ENCODE results near the gene NSA2. TPM values are rescaled to one million over a fixed set of nuclear protein-coding genes. Genes with fewer than 3 reads are reported as not detected.
"Not testable (repeated sequence)": the region's sequence is repeated elsewhere in the genome, so short reads cannot be mapped to it uniquely, and the experiment has no call there.

NSA2 gene
- 21.0 TPM for total RNA-seq

DNA sequence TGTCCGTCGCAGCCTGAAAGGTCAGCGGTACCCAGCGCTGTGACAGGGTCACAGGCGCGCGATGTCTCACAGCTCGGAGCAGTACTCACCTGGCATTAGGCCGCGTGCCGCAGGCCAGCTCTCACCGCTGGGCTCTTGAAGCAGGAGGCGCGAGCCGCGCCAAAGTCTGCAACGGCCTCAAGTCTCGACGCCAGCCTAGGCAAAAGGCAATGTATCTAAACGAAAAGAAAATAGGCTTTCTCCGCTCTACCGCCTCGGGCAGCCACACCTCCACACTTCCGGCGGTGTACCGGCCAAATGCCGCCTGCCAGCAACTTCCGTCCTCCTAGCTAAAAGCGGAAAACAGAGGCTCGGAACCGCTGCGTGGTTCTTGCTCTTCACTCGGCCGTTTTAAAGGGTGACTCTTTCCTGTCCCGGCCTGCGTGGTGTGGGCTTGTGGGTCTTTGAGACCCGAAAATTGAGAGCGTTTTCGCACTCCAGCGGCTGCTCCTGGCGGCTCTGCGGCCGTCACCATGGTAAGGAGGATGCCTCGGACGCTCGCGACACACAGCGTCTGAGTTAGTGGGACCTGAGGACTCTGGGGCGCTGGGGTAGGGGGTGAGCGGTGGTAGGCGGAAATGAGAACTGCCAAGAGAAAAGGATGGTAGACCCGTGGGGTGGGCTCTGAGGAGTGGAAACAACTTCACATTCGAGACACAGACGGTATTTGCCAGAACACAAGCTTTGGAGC is at the start of gene NSA2, which contains the start of gene GFM2:
Gene NSA2 (plus strand): TSS at position 401 of the 730 bp plus-strand sequence. CDS start 112 bp downstream, at position 513.
Gene GFM2 (minus strand): TSS at position 269 of the 730 bp plus-strand sequence. CDS start 3,375 bp downstream, outside the sequence.
- ATAC-seq: peak; percentile 98
- DNase-seq (ENCODE audit: low spot score): peak; percentile 95

DNA sequence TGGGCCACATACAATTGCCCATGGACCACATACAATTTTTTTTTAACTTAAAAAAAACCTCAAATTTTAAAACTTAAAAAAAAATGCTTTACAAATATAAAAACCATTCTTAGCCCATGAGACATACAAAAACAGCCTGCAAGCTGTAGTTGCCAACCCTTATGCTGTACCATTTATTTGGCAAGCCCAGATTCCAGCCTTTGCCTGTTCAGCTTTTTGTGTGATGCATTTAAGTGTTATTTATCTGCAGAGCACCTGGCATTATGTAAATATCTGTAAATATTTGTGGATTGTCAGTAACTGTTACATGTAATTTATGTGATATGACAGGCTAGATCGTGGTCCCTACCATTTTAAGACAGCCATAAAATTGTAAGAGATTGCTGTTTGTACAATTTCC is 49.5 kb upstream of the NSA2 start:
- no peak for DNase-seq (ENCODE audit: low spot score)
- no peak for ATAC-seq

DNA sequence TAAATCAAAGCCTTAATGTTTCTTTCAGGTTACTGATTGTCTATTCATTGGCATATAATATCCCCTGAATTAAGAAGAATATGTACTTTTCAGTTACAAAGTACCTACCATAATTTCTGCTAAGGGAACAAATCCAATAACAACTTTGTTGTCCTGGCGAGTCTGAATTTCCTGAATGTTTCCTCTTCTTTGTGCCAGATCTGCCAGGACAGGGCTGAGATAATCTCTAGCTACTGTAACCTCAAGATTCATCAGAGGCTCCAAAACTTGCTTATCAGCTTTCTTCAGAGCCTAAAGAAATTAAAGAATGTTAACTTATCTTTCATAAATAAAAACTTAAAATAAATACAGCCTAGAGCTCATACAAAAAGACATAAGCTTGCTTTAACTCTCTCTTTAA is 44.8 kb upstream of the NSA2 start:
- ATAC-seq: no peak

DNA sequence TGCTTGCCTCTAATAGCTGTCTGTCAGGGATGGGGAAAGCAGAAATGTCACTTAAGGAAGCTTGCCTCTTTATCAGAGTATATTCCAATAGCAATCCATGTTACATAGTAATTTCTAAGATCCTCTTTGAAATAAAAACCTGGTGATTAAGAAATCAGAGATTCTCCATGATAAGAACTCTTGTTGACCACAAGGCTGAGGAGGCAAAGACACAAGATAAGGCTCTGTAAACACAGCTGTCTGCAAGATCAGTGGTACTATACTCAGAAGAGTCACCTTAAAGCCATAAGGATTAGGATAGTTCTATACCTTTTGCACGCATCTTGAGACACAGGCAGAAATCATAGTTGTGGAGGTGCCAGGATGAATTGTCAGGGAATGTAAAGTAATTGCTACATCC is 41.7 kb upstream of the NSA2 start:
- ATAC-seq (no peak), DNase-seq (ENCODE audit: low spot score) (no peak)

More for the DNA sequence above, 44.8 kb upstream of the NSA2 start:
- DNase-seq (ENCODE audit: low spot score): no peak

DNA sequence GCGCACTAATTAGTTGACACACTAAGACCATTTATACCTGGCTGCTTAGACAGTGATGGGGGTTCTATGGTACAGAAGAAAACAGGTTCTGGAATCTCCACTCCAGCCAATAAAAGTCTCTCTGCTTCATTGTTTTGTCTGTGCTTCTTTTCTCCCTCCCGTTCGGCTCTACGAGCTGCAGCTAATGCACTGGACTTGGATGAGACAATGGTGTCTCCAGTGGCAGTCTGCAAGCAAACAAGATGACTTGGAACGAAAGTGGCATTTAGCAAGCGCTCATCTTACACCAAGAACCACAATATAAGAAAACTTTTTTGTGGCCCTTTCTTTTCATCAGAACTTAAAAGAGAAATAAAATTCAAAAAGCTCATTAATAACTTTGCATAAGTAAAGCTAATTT is 30.3 kb upstream of the NSA2 start:
- DNase-seq (ENCODE audit: low spot score) (no peak), ATAC-seq (no peak)

DNA sequence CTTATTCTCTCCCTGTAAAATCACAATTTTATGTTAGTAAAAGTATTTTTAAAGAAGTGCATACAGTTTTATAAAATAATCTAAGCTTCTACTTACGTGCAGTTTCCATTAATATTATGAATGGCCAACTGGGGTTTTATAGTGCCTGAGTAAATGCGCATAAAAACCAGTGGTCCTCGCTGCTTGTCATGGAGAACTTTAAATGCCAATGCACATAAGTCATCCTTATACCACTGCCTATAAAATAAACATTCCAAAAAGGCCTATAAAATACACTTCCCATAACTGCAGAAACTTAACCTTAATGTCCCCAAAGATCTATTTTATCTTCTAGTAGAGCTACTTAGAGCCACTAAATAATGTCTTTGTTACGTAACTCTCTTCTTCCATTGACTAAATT is 28.6 kb upstream of the NSA2 start:
- no peak for ATAC-seq
- DNase-seq (ENCODE audit: low spot score): no peak

DNA sequence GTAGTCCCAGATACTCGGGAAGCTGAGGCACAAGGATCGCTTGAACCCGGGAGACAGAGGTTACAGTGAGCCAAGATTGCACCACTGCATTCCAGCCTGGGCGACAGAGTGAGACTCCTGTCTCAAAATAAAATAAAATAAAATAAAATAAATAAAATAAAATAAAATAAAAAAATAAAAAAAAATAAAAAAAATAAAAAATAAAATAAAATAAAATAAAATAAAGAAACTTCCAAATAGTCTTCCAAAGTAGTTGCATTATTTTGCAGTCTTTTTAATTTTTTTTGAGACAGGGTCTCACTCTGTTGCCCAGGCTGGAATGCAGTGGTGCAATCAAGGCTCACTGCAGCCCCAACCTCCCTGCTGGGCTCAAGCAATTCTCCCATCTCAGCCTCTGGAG is 18.3 kb upstream of the NSA2 start:
- DNase-seq (ENCODE audit: low spot score); ATAC-seq: not testable (repeated sequence)

DNA sequence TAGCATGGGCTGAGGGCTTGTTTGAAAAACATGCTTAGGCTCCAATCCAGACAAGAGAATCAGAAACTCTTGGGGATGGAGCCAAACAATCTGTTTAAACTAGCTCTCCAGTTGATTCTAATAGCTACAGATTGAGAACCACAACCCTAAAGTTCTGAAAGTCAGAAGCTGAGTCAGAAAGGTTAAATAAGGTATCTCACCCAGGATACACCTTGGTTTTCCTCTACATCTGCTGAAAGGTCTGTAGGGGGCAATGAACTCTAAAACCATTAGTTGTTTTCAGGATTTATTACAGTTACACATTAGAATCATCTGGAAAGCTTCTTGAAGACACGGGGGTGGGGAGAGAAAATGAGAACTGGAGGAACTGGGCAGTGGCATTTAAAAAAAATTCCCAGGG is 5.8 kb upstream of the NSA2 start:
- DNase-seq (ENCODE audit: low spot score) (no peak), ATAC-seq (peak; percentile 29)

DNA sequence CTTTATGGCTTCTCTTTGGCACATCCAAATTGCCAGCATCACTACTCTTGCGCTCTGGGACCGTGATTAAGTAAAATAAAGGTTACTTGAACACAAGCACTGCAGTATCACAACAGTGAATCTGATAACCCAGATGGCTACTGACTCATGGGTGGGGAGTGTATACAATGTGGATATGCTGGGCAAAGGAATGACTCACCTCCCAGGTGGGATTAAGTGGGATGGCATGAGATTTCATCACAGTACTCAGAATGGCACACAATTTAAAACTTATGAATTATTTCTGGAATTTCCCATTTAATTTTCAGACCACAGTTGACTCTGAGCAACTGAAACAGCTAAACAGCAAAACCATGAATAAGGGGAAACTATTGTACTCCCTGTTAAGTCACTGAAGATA is 4.5 kb upstream of the NSA2 start:
- no peak for DNase-seq (ENCODE audit: low spot score)
- ATAC-seq: no peak

DNA sequence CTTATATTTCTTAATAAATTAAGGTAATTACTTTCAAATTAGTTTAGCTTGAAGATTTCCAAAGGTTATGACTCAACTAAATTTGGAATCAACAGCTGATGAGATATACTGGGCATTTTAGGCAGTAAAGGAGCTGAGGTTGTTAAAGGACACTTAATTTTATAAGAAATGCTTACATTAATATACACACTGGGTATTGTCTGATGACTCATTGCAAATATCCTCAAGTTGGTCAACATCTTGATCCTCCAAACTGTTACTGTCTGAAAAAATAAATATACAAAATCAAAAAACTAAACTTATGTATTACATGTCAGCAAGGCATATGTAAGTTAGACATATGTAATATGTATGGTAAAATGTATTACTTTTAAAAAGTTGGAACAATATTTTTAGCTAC is 3.5 kb upstream of the NSA2 start:
- no peak for DNase-seq (ENCODE audit: low spot score)
- ATAC-seq: no peak

DNA sequence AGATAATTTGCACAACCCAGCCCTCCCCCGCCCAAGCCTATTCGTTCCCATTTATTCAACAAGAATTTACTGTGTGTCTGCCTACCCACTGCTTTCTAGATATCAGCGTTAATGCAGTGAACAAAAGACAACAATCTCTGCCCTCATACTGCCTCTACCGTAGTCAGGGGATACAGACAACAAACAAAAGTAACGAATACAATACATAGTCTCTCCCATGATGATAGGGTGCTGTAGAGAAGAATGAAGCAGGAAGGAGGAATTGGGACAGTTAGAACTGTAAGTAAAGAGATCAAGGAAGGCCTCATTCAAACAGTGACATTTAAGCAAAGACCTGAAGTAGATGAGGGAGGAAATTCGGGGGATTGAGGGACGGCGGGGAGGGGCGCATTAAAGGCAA is 1.8 kb upstream of the NSA2 start:
- DNase-seq (ENCODE audit: low spot score) (no peak), ATAC-seq (no peak)

DNA sequence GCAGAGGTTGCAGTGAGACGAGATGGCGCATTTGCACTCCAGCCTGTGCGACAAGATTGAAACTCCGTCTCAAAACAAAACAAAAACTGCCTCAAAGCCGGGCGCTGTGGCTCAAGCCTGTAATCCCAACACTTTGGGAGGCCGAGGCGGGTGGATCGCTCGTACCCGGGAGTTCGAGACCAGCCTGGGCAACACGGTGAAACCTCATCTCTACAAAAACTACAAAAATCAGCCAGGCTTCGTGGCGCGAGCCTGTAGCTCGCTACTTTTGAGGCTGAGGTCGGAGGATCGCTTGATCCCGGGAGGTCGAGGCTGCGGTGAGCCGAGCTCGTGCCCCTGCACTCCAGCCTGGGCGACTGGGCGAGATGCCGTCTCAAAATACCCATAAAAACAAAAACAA is 1.1 kb upstream of the NSA2 start:
- DNase-seq (ENCODE audit: low spot score) (no peak), ATAC-seq (no peak)

DNA sequence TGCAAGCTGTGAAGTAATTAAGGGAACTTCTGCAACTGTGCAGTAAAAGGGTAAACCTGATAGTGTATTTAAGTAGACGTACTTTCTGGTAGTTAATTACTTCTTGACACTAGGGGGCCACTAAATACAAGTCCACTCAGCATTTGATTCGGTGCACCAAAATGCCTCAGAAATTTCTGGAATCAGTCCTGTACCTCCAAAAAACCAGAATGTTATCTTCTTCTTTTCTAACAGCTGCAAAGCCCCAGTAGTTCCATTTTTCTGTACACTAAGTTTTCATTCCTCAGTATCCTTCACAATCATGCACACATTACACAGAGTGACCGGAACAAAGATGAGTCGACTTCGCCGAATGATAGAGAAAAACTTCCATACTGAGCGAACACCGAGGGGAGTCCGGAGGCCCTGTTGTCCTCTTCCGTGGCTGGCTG is 616 bp upstream of the NSA2 start:
- peak; percentile 72 for ATAC-seq
- DNase-seq (ENCODE audit: low spot score): no peak

DNA sequence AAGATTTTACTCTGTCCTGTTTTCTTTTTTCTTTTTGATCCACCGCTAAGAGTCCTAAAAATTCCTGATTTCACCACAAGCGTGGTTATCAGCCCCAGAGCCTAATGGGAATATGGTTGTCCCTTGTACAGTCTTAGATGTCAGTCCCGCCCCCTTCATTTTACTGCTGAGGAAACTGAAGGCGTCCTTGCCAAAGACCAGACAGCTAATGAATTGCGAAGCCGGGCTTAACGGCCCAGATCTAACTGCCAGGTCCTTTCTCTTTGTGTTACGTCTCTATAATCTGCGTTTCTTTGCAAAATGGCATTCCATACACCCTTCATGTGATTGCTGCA is 497 bp downstream of the NSA2 start:
- no peak for DNase-seq (ENCODE audit: low spot score)

DNA sequence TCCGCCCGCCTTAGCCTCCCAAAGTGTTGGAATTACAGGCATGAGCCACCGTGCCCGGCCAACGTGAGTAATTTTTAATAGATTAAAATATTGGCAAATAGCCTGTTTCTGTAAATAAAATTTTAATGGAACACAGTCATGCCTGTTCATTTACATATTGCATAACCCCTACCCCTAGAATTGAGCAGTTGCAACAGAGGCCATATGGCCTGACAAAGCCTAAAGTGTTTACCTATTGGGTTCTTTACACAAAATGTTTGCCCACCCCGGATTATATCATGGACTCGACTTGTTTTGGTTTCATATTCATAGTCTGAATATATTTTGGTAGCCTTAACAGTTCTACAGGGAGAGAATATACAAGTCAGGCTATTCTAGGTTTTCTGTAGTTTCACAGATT is 5.3 kb downstream of the NSA2 start:
- ATAC-seq: peak; percentile 81
- no peak for DNase-seq (ENCODE audit: low spot score)

More for the DNA sequence above, 497 bp downstream of the NSA2 start:
- ATAC-seq: peak; percentile 23

DNA sequence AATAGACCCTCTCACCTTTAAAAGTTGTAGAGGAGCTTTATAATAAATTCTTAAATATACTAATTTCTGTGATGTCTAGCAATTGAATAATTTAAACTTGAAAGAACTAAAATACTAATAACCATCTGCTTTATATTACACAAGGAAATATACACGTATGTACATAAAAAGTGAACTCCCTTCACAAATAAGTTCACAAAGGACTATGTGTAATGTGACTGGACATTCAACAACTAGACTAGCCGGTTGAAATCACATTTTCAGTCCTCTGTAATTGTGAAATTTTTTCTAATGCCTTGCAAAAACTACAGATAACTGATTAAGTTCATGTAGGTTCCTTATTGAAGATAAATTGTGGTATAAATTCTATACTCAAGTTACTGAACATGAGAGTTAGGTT is 11.6 kb downstream of the NSA2 start:
- DNase-seq (ENCODE audit: low spot score) (no peak), ATAC-seq (no peak)

DNA sequence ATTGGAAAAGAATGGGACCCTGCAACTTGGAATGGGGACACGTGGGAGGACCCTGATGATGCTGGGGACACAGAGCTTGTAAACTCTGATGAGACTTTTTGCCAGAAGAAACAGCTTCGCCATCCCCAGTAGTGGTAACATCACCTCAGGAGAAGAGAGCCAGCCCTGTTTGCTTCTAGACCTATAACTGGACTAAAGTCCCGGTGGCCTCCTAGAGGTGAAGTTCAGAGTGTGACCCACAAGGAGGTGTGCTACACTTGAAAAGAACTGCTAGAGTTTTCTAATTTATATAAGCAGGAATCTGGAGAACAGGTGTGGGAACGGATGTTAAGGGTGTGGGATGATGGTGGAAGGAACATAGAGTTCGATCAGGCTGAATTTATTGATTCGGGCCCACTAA is 19.8 kb downstream of the NSA2 start:
- ATAC-seq: no peak
- no peak for DNase-seq (ENCODE audit: low spot score)

DNA sequence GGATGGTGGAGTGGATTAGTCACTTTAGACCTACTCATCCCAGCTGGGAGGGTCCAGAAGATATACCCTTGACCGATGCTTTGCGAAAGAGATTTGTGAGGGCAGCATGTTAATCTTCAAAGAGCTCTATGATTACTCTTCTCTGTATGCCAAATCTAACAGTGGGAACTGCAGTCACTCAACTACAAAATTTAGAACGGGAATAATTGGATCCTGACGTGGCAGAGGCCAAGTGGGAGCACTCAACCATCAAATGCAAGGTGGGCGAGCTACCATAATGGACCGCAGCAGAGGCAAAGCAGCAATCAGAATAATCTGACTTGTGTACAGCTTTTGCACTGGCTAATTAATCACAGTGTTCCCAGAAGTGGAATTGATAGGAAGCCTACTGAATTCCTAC is 20.4 kb downstream of the NSA2 start:
- no peak for DNase-seq (ENCODE audit: low spot score)
- ATAC-seq: no peak

DNA sequence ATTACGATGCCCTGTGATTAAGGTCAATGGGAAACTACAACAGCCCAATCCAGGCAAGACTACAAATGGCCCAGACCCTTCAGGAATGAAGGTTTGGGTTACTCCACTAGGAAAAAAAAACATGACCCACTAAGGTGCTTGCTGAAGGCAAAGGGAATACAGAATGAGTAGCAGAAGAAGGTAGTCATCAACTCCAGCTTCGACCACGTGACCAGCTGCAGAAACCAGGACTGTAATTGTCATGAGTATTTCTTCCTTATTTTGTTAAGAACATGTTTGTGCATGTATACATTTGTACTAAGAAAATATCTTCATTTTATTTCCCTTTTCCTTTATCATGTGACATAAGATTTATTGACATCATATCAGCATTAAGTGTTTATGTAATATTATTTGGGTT is 24.6 kb downstream of the NSA2 start:
- ATAC-seq; DNase-seq (ENCODE audit: low spot score): not testable (repeated sequence)

DNA sequence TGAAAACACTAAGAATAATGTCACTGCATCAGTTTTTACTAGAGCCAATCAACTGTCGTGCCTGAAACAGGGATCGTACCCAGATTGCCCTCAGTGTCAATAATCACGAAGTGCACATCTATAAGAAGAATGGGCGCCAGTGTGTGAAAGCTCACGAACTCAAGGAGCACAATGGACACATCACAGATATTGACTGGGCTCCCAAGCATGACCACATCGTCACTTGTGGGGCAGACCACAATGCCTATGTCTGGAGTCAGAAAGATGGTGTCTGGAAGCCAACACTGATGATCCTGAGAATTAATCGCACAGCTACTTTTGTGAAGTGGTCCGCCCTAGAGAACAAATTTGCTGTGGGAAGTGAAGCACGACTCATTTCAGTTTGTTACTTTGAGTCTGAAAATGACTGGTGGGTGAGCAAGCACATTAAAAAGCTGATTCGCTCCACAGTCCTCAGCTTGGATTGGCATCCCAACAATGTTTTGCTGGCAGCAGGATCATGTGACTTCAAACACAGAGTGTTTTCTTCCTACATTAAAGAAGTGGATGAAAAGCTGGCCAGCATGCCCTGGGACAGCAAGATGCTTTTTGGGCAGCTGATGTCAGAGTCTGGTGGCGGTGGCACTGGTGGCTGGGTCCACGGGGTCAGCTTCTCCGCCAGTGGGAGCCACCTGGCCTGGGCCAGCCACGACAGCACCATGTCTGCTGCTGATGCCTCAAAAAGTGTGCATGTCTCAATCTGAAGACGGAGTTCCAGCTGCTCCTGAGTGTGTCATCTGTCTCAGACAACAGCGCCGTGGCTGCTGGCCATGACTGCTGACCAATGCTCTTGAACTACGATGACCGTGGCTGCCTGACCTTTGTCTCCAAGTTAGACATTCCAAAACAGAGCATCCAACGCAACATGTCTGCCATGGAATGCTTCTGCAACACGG is 32.2 kb downstream of the NSA2 start:
- no peak for DNase-seq (ENCODE audit: low spot score)
- no peak for ATAC-seq

DNA sequence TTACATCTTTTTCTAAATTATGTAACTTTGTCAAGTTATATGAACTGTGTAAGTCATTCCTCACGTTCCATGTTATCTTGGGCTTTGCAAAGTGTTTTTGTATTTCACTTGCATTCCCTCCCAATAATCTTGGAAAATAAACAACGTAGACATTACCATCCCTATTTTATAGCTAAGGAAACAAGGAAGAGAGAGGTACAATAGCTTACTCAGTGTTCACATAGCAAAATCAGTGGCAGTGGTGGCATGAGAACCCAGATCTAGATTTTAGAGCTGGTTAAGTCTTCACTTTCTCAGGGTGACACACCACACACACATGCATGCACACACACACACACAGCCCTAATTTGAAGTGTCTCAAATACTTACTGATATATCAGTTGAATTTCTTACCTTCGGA is 34.1 kb downstream of the NSA2 start:
- DNase-seq (ENCODE audit: low spot score) (no peak), ATAC-seq (no peak)

DNA sequence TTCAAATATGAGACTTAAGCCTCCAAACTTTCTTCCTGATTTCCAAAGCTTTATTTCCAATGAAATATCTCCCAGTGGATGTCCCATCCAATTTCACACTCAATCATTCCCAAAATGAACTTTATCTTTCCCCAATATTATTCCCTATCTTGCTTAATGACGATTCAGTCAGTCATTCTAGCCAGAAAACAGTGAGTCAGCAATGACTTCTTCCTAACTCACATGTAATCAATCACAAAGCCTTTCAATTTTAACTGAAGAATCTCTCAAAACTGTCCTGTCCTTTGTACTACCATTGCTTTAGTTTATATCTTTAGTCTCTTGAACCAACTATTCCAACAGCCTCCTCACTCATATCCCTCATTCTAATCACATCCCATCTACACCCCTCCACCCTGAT is 34.9 kb downstream of the NSA2 start:
- no peak for DNase-seq (ENCODE audit: low spot score)
- no peak for ATAC-seq

Measured in left lobe of liver (tissue), 2 donors.